ENCODE measurements around the gene GALNS.
A peak's percentile ranks its signal among the peaks of the same experiment; 100 is the strongest.

Gene GALNS, protein sequence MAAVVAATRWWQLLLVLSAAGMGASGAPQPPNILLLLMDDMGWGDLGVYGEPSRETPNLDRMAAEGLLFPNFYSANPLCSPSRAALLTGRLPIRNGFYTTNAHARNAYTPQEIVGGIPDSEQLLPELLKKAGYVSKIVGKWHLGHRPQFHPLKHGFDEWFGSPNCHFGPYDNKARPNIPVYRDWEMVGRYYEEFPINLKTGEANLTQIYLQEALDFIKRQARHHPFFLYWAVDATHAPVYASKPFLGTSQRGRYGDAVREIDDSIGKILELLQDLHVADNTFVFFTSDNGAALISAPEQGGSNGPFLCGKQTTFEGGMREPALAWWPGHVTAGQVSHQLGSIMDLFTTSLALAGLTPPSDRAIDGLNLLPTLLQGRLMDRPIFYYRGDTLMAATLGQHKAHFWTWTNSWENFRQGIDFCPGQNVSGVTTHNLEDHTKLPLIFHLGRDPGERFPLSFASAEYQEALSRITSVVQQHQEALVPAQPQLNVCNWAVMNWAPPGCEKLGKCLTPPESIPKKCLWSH

DNA sequence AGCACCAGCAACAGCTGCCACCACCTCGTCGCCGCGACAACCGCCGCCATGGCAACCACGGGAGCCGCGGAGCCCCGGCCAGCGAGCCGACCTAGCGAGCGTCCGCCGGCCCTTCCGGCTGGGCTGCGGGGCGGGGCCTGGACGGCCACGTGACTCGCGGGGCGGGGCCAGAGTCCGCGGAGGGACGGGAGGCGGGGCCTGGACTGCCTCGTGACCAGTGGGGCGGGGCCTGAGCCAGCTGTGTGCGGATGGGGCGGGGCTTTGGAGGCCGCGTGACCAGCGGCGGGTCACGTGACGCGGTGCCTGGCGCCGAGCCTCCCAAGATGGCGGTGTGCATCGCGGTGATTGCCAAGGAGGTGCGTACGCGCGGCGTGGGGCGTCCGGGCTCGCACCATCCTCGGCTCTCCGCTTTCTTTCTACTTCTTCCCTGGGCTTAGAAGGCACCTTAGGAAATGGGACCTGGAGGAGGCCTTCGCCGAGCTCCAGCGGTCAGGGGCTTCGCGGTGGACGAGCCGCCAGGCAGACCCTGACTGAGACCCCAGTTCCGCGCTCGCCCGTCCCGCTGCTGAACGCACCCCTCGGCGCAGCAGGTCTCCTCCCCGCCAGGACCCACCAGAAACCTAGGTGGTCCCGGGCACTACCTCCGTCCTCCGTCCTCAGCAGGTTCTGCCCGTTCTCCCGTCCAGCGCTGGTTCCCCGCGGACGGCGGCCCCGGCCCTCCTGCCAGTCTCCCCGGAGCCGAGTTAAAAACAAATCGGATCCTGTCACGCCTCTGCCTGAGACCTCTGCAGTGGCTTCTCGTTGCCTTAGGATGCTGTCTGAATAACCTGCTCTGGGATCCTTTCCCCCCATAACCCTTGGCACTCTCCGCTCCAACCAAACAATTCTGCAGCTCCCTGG is at the start of gene GALNS, which contains the start of gene TRAPPC2L:
TSS of gene GALNS (minus strand) at position 120 of the 900 bp plus-strand sequence. CDS start at position 50, 70 bp downstream.
TSS of gene TRAPPC2L (plus strand) at position 300 of the 900 bp plus-strand sequence. CDS start at position 324, 24 bp downstream.
- no peak for TF ChIP-seq Cebpa-rat (IDR thresholded peaks at IDR 0.05)
- Histone ChIP-seq H3K4me3 (peak within 1 kb of the TSS; percentile 94), H4K20me1 (peaks cover 80% of the 10 kb centered on the region), H3K27ac (peak within 1 kb of the TSS; percentile 89), H3K36me3 (peaks cover 31% of the 10 kb centered on the region), H3K4me2 (peak within 1 kb of the TSS; percentile 97), H3K27me3 (no peaks in the 10 kb centered on the region), H3K9me3 (no peaks in the 10 kb centered on the region), H3K9ac (peak within 1 kb of the TSS; percentile 88), H3K4me1 (peaks cover 74% of the 10 kb centered on the region)

DNA sequence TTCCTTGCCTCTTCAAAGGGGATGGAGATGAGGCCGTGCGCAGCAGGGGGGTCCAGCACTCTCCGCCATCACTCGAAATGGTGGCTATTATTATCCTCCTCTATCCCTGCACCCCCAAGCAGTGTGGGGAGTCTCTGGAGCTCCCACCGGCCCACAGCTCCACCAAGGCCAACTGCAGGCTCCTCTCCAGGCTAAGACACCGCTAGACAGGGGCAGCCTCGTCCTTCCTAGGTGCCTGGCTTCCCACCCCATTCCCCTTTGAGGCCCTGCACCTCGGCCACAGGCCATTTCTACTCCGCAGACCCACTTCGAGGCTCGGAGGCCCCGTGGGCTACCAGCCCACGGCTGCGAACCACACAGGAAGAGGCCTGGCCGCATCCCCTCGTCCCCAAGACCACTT is 49.3 kb upstream of the GALNS start:
- no peaks in the 10 kb centered on the region for H3K27me3 ChIP-seq
- no peak overlapping the region; the same call in 1 of the 2 replicates for H3K27ac ChIP-seq
- peak overlapping the region; percentile 53 for H3K4me2 ChIP-seq
- TF ChIP-seq Cebpa-rat (IDR thresholded peaks at IDR 0.05), result no peak
- peaks cover 53% of the 10 kb centered on the region for H3K36me3 ChIP-seq
- peaks cover 98% of the 10 kb centered on the region for H3K4me1 ChIP-seq
- H4K20me1 ChIP-seq, result peaks cover 100% of the 10 kb centered on the region
- no peaks in the 10 kb centered on the region for H3K9me3 ChIP-seq
- H3K4me3 ChIP-seq, result no peak overlapping the region
- H3K9ac ChIP-seq, result no peak overlapping the region

DNA sequence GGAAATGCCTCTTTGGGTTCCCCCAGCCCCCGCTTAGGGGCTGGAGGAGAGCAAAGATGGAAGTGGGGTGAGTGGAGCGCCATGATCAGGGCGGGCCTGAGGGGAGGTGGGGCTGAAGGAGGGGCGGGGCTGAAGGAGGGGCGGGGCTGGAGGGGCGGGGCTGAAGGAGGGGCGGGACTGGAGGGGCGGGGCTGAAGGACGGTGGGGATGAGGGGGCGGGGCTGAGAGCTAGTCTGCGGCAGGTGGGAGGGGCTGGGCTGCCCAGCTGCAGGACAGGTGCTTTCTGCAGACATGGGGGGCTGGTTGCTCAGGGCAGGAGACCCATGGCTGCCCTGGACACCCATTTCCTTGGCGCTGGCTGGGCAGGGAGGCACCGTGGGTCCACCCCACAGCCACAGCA is 48.8 kb upstream of the GALNS start:
- no peaks in the 10 kb centered on the region for H3K9me3 ChIP-seq
- H4K20me1 ChIP-seq, result peaks cover 100% of the 10 kb centered on the region
- no peak overlapping the region for H3K27ac ChIP-seq
- no peak for TF ChIP-seq Cebpa-rat (IDR thresholded peaks at IDR 0.05)
- peaks cover 2% of the 10 kb centered on the region; the same call in 1 of the 2 replicates for H3K27me3 ChIP-seq
- peaks cover 57% of the 10 kb centered on the region for H3K36me3 ChIP-seq
- no peak overlapping the region for H3K4me3 ChIP-seq
- H3K9ac ChIP-seq, result no peak overlapping the region
- peak overlapping the region; percentile 53 for H3K4me2 ChIP-seq
- peaks cover 98% of the 10 kb centered on the region for H3K4me1 ChIP-seq

DNA sequence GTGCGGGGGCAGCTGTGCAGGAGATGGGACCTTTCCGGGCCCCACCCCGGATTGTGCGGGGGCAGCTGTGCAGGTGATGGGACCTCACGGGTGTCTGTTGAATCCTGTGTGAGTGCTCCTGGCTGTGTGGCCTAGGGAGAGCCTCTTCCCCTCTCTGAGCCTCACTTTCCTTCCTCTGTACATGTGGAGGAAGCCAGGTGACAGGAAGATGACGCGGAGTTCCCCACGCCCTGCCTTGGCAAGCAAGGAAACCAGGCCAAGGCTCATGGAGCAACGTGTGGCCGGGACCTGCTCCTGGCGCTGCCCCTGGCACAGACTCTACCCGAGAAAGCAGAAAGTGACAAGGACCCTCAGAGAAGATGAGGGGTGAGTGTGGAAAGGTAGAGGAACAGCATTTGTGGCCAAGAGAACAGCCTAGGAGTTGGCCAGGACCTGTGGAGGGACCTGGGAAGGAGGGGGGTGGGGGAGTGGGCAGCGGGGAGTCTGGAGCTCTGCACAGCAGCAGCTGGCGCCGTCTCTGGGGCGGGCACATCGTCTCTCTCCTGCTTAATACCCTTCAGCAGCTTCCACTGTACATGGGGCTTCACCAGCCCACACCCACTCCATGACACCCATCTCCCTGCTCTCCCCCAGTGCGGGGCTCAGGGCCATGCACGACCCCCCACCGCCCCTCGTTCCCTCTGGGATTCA is 48.1 kb upstream of the GALNS start:
- Histone ChIP-seq H3K4me1 (peaks cover 98% of the 10 kb centered on the region), H3K9me3 (no peaks in the 10 kb centered on the region), H4K20me1 (peaks cover 100% of the 10 kb centered on the region), H3K27me3 (peaks cover 4% of the 10 kb centered on the region; the same call in 1 of the 2 replicates), H3K27ac (no peak overlapping the region), H3K36me3 (peaks cover 58% of the 10 kb centered on the region), H3K4me3 (no peak overlapping the region), H3K4me2 (peak overlapping the region; percentile 51), H3K9ac (no peak overlapping the region)
- no peak for TF ChIP-seq Cebpa-rat (IDR thresholded peaks at IDR 0.05)

DNA sequence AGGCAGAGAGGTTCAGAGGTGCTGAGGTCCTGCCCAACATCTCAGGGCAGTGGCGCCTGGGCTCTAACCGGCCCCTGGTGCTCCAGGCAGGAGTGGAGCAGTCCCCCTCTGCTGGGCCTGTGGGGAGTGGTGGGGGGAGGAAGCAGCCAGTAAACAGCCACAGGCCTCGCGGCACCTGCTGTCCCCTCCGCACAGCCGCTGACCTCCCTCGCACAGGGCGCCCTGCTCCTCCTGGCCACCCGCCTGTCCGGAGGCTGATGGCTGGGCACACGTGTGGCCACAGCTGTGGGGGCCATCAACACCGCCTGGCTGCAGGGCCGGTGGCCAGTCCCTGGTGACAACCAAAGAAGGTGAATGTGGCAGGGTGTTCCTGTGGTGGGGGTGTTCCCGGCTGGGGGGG is 46.5 kb upstream of the GALNS start:
- H3K4me1 ChIP-seq, result peaks cover 98% of the 10 kb centered on the region
- H3K4me3 ChIP-seq, result no peak overlapping the region
- H3K27me3 ChIP-seq, result peaks cover 4% of the 10 kb centered on the region; the same call in 1 of the 2 replicates
- H3K36me3 ChIP-seq, result peaks cover 46% of the 10 kb centered on the region
- H3K9me3 ChIP-seq, result no peaks in the 10 kb centered on the region
- peak overlapping the region; percentile 86; the same call in 1 of the 2 replicates for H3K4me2 ChIP-seq
- H4K20me1 ChIP-seq, result peaks cover 100% of the 10 kb centered on the region
- no peak overlapping the region for H3K9ac ChIP-seq
- no peak for TF ChIP-seq Cebpa-rat (IDR thresholded peaks at IDR 0.05)
- H3K27ac ChIP-seq, result no peak overlapping the region

DNA sequence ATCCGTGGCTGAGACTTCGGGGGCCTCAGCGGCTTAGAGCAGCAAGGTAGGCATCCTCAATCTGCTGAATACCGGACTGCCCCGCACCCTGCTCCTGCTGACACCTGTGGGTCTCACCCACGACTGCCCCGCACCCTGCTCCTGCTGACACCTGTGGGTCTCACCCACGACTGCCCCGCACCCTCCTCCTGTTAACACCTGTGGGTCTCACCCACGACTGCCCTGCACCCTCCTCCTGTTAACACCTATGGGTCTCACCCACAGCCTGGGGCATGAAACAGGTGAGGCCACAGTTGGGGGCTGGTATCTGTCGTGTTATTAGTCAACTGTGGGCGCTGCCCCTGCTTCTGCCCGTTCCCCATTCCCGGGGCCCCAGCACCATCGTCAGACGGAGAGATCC is 46.0 kb upstream of the GALNS start:
- H3K4me2 ChIP-seq, result peak overlapping the region; percentile 86
- H3K27ac ChIP-seq, result no peak overlapping the region
- peaks cover 100% of the 10 kb centered on the region for H4K20me1 ChIP-seq
- no peak overlapping the region for H3K4me3 ChIP-seq
- no peaks in the 10 kb centered on the region for H3K9me3 ChIP-seq
- peaks cover 46% of the 10 kb centered on the region for H3K36me3 ChIP-seq
- no peak for TF ChIP-seq Cebpa-rat (IDR thresholded peaks at IDR 0.05)
- H3K4me1 ChIP-seq, result peaks cover 98% of the 10 kb centered on the region
- peaks cover 4% of the 10 kb centered on the region; the same call in 1 of the 2 replicates for H3K27me3 ChIP-seq
- no peak overlapping the region for H3K9ac ChIP-seq

DNA sequence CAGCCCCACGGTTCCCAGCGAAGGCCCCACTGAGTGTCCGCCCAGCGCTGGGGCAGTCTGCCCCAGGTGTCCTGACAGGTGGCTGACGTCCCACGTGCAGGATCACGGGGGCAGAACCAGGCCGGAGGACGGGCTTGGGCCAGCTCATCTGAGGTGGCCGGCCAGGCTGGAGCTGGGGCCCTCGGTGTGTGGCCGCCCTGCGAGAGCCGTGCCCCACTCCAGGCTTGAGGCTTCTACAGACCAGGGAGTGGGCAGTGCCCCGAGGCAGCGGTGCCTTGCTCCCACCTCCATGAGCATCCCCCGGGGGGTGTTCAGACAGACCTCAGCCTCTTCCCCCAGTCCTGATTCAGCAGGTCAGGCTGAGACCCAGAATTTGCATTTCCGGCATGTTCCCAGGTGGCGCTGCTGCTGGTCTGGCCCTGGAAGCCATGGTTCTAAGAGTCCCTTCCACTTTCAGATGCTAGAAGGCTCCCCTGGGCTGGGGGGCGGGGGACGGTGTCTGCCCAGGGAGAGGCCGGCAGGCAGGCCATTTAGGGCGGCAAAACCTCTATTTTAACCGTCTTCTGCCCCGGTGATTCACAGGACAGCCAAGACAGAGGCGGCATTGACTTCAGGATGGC is 45.1 kb upstream of the GALNS start:
- Histone ChIP-seq H3K36me3 (peaks cover 46% of the 10 kb centered on the region), H3K4me1 (peaks cover 98% of the 10 kb centered on the region), H3K9ac (no peak overlapping the region), H3K27ac (no peak overlapping the region), H3K27me3 (peaks cover 4% of the 10 kb centered on the region; the same call in 1 of the 2 replicates), H3K4me2 (peak overlapping the region; percentile 86), H3K9me3 (no peaks in the 10 kb centered on the region), H4K20me1 (peaks cover 100% of the 10 kb centered on the region), H3K4me3 (no peak overlapping the region)
- TF ChIP-seq Cebpa-rat (IDR thresholded peaks at IDR 0.05), result no peak

DNA sequence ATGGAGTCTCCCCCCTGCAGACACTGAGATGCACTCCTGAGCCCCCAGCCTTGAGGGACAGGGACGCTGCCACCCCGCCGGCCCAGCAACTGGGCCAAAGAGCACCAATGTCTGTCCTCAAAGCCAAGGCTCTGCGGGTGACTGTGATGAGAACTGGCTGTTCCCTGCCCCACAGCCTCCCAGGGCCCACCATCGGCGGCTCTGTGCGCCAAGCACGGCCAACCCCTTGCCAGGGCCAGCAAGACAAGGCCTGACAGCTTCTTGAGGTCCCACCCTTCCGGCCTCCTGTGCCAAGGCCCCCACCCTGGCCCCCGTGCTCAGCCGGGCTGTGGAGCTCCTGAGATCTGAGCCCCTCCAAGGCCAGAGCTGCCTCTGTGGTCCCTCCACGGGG is 43.9 kb upstream of the GALNS start:
- TF ChIP-seq Cebpa-rat (IDR thresholded peaks at IDR 0.05), result no peak
- Histone ChIP-seq H3K9me3 (no peaks in the 10 kb centered on the region), H3K36me3 (peaks cover 56% of the 10 kb centered on the region), H3K9ac (0 out of 2 replicates have a peak overlapping the region, but pooled peaks have one; percentile 57), H3K27ac (no peak overlapping the region), H4K20me1 (peaks cover 100% of the 10 kb centered on the region), H3K4me2 (peak overlapping the region; percentile 86), H3K4me1 (peaks cover 98% of the 10 kb centered on the region), H3K27me3 (peaks cover 4% of the 10 kb centered on the region; the same call in 1 of the 2 replicates), H3K4me3 (no peak overlapping the region)

Data from BLaER1 (cell line).